Ovary (tissue), 9 donors: Measurements from ENCODE around the gene EXOC3. TPM values are rescaled to one million over a fixed set of nuclear protein-coding genes. Genes with fewer than 3 reads are reported as not detected.

Experiments
- DNase-seq, 5 donors: peaks; one replicate each; pipeline ENCODE4 v3.0.0-alpha.2; 2019 to 2020
- H3K27ac ChIP-seq, 2 donors: fragments of 200-600 bp; one replicate each; pipeline versions ENCODE4 v1.5.1 to v1.8.0; 2019 to 2022
- H3K27me3 ChIP-seq: fragments of 200-600 bp; one replicate; pipeline ENCODE4 v1.8.0; 2022
- H3K36me3 ChIP-seq: fragments of 200-600 bp; sonication (generic); one replicate; pipeline ENCODE4 v1.5.1; 2019
- H3K4me1 ChIP-seq: one replicate; pipeline ENCODE4 v1.8.1; 2013; ENCODE audit warnings: mild to moderate bottlenecking, moderate library complexity; ENCODE audit not compliant: insufficient read depth
- H3K4me3 ChIP-seq: fragments of 200-600 bp; sonication (generic); one replicate; pipeline ENCODE4 v1.5.1; 2017
- H3K9me3 ChIP-seq, 2 donors: fragments of 200-600 bp in 1 of 2; sonication (generic) in 1 of 2; one replicate each; pipeline versions ENCODE4 v1.5.1 to v1.8.1; 2013 to 2019; ENCODE audit warnings: mild to moderate bottlenecking in 1 of 2, moderate library complexity in 1 of 2
- EP300 ChIP-seq: sonication (generic); formaldehyde crosslinking; IDR thresholded peaks from one replicate; pipeline ENCODE4 v1.6.1; 2017; ENCODE audit warnings: antibody characterized with exemption
- POLR2A ChIP-seq: fragments of 450-650 bp; IDR thresholded peaks from one replicate; pipeline ENCODE4 v1.6.1; 2017; ENCODE audit warnings: antibody characterized with exemption, mild to moderate bottlenecking, moderate library complexity
- WGBS, 3 donors: extraction: QIAGEN DNeasy Blood & Tissue Kit in 1 of 3; methylation state at CpG; one replicate each; pipeline versions ENCODE4 v1.1.5 to v1.1.7; 2013 to 2017; 5-methylcytosine and 5-hydroxymethylcytosine counted together
- intact Hi-C, 4 donors: fragments of 100-400 bp; cut with DNase I; formaldehyde crosslinking; loops; one replicate each; pipeline versions ENCODE4 v1.11.0 to v1.15.1; 2022 to 2023
- polyA plus RNA-seq, 2 donors: library from polyadenylated mRNA; stranded (reverse); fragments of 200-250 nt in 1 of 2; fragments of 350-450 nt in 1 of 2; fragmentation: Illumina TruSeq in 1 of 2; extraction: RNeasy Lipid Tissue Mini Kit (QIAGEN cat#74804) in 1 of 2; gene quantifications; one replicate each; pipeline ENCODE4 v1.2.3, GENCODE V29; 2013 to 2014
- total RNA-seq, 7 donors: library from RNA; depleted of rRNA in 2 of 7; stranded (reverse); fragments of >200 nt in 2 of 7; fragmentation: NEBNext Ultra II Directional in 3 of 7; extraction: Animal tissue kit (Norgen Biotek cat#: 25700) in 3 of 7; gene quantifications; one replicate each; pipeline versions ENCODE4 v1.1.0 to v1.2.4, GENCODE V29; 2016 to 2023
- TF ChIP-seq, protein P1 (sequence below), 3 donors: fragments of 450-650 bp in 2 of 3; fragments of 200-600 bp in 1 of 3; IDR thresholded peaks; one replicate each; pipeline versions ENCODE4 v1.5.1 to v1.8.0; 2016 to 2022; ENCODE audit warnings: antibody characterized with exemption in 3 of 3, mild to moderate bottlenecking in 1 of 3
- donor health status: DM: no; HTN: no; CAD: no; lungs with moderate emphysema.
- donor health status: DM: no; HTN: no; CAD: no.
- donor health status: Bipolar disorder and iron deficiency.
- donor health status: DM: yes; HTN: yes; CAD: no.
- donor health status: DM: no; HTN: no; CAD: no.
- donor health status: DM: yes; HTN: yes; CAD: no.

The EXOC3 gene
- total and polyA plus RNA-seq, 9 donors, result 25.5 to 67.4 (median 49.4) TPM

DNA sequence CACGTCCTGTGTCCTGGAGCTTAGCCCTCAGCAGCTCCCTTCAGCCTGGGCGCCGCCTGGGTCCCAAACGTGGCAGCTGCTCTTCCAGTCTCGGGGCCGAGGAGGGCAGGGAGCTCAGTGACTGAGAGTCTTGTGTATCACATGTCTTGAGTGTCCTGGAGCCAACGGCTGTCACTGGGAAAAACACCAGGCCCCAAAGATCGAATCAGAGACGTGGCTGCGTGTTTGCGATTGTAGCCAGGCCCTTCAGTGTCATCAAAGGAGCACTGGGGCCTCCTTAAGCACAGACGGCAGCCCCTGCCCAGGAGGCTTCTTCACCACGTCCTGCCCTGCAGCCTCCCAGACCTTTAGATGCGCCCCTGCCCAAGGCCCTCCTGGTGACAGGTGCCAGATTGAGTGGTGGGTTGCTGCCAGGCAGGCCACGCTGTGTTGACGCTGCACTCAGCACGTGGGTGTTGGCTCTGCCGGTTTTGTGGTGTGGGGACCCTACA, 5.7 kb upstream of the EXOC3 start:
- DNase-seq, result no peak
- no peaks in the 10 kb centered on the region for H3K9me3 ChIP-seq
- H3K4me3 ChIP-seq, result no peak overlapping the region
- 45 to 55% (median 49%) methylated on average over 18 of the region's 18 CpGs for WGBS, 3 donors
- H3K27me3 ChIP-seq, result no peaks in the 10 kb centered on the region
- no peak for TF ChIP-seq POLR2A
- TF ChIP-seq, protein P1, sequence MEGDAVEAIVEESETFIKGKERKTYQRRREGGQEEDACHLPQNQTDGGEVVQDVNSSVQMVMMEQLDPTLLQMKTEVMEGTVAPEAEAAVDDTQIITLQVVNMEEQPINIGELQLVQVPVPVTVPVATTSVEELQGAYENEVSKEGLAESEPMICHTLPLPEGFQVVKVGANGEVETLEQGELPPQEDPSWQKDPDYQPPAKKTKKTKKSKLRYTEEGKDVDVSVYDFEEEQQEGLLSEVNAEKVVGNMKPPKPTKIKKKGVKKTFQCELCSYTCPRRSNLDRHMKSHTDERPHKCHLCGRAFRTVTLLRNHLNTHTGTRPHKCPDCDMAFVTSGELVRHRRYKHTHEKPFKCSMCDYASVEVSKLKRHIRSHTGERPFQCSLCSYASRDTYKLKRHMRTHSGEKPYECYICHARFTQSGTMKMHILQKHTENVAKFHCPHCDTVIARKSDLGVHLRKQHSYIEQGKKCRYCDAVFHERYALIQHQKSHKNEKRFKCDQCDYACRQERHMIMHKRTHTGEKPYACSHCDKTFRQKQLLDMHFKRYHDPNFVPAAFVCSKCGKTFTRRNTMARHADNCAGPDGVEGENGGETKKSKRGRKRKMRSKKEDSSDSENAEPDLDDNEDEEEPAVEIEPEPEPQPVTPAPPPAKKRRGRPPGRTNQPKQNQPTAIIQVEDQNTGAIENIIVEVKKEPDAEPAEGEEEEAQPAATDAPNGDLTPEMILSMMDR (IDR thresholded peaks at IDR 0.05), result no peak
- no peak for TF ChIP-seq EP300
- no peak overlapping the region for H3K27ac ChIP-seq
- intact Hi-C loops, result no loop called here
- H3K4me1 ChIP-seq, result peaks cover 4% of the 10 kb centered on the region
- no peaks in the 10 kb centered on the region for H3K36me3 ChIP-seq

DNA sequence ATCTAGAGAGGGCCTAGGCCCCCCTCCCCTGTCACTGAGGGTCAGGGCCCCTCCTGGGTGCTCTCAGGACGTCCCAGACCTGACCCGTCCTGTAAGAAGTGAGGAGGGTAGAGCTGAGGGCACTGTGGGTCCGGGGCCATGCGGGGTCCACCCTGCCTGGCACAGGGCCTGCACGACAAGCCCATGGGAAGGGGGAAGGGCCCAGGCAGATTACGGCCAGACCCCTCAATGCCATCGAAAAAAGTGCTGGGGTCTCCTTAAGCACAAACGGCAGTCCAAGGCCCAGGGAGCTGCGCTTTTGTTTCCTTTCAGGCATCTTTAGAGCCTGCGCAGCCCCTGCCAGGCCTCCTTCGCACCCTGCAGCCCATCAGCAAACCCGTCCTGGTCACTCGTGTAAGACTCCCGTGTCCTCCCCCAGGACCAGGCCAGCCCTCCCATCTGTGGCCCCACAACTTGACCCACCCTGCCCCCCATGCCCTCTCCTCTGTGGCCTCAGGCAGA, 4.4 kb upstream of the EXOC3 start:
- no peaks in the 10 kb centered on the region for H3K36me3 ChIP-seq
- H3K27ac ChIP-seq, result no peak overlapping the region
- WGBS, 3 donors, result 56 to 66% (median 62%) methylated on average over 14 of the region's 14 CpGs
- no peaks in the 10 kb centered on the region for H3K9me3 ChIP-seq
- no peak for DNase-seq
- intact Hi-C loops, result no loop called here
- no peak for TF ChIP-seq POLR2A
- TF ChIP-seq, protein P1 (IDR thresholded peaks at IDR 0.05), result no peak
- TF ChIP-seq EP300, result no peak
- peaks cover 6% of the 10 kb centered on the region for H3K4me1 ChIP-seq
- no peaks in the 10 kb centered on the region for H3K27me3 ChIP-seq
- no peak overlapping the region for H3K4me3 ChIP-seq

DNA sequence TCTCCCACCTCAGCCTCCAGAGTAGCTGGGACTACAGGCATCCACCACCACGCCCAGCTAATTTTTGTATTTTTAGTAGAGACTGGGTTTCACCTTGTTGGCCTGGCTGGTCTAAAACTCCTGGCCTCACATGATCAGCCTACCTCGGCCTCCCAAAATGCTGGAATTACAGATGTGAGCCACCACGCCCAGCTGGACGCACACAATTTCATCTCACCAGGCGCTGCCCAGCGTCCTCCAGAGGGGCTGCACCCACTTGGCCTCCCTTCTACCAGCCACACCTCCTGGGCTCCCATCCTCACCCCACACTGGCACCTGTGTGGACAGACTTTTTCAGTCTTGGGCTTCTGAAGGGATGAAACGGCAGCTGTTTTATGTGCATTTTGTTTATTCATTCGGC, 3.8 kb upstream of the EXOC3 start:
- DNase-seq, result no peak
- 72 to 82% (median 78%) methylated on average over 8 of the region's 8 CpGs for WGBS, 3 donors
- TF ChIP-seq, protein P1 (IDR thresholded peaks at IDR 0.05), result no peak
- TF ChIP-seq POLR2A (no peak), EP300 (no peak)
- H3K36me3 ChIP-seq, result no peaks in the 10 kb centered on the region
- H3K4me1 ChIP-seq, result peaks cover 13% of the 10 kb centered on the region
- no peak overlapping the region for H3K4me3 ChIP-seq
- H3K27ac ChIP-seq, result no peak overlapping the region
- no peaks in the 10 kb centered on the region for H3K9me3 ChIP-seq
- intact Hi-C loops, result no loop called here
- no peaks in the 10 kb centered on the region for H3K27me3 ChIP-seq

DNA sequence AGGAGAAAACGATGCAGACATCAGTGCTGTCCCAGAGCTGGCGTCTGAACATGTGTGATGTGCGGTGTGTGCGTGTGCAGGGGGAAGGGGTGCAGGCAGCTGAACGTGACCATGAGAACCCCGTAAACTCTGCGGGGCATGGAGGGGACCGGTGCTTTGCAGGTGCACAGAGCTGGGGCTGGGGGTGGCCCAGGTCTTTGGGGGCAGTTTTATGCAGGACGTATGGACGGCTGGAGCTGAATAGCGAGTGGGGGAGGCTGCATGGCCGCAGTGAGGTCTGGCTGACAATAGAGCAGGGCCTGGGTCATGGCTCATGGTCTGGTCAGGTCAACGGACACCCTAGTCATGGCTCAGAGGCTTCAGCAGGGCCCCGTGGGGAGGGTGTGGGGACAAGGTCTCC, 3.3 kb upstream of the EXOC3 start:
- no peak for DNase-seq
- no peak overlapping the region for H3K27ac ChIP-seq
- intact Hi-C loops, result loop anchor here in 1 of 4 donors (10.0 kb wide), 1 partner anchor 125 kb away; no protein-coding TSS in a partner anchor
- peaks cover 14% of the 10 kb centered on the region for H3K4me1 ChIP-seq
- H3K36me3 ChIP-seq, result no peaks in the 10 kb centered on the region
- H3K9me3 ChIP-seq, result no peaks in the 10 kb centered on the region
- WGBS, 3 donors, result 60 to 73% (median 67%) methylated on average over 14 of the region's 14 CpGs
- no peak for TF ChIP-seq POLR2A
- TF ChIP-seq, protein P1 (IDR thresholded peaks at IDR 0.05), result no peak
- TF ChIP-seq EP300, result no peak
- H3K27me3 ChIP-seq, result no peaks in the 10 kb centered on the region
- H3K4me3 ChIP-seq, result no peak overlapping the region
